GF-D8 (cell line): ENCODE results near the gene G2E3.
A peak's percentile ranks its signal among the peaks of the same experiment; 100 is the strongest.
"Not testable (repeated sequence)": the region's sequence is repeated elsewhere in the genome, so short reads cannot be mapped to it uniquely, and the experiment has no call there.

Source experiments
- DNase-seq: peaks from one replicate; lab custom pipeline; 2025; lab: John Stamatoyannopoulos, UW

G2E3 gene, protein sequence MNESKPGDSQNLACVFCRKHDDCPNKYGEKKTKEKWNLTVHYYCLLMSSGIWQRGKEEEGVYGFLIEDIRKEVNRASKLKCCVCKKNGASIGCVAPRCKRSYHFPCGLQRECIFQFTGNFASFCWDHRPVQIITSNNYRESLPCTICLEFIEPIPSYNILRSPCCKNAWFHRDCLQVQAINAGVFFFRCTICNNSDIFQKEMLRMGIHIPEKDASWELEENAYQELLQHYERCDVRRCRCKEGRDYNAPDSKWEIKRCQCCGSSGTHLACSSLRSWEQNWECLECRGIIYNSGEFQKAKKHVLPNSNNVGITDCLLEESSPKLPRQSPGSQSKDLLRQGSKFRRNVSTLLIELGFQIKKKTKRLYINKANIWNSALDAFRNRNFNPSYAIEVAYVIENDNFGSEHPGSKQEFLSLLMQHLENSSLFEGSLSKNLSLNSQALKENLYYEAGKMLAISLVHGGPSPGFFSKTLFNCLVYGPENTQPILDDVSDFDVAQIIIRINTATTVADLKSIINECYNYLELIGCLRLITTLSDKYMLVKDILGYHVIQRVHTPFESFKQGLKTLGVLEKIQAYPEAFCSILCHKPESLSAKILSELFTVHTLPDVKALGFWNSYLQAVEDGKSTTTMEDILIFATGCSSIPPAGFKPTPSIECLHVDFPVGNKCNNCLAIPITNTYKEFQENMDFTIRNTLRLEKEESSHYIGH

GRCh38 chr14:30558675-30559555, at the start of gene G2E3:
G2E3 (plus strand) TSS chr14:30559158; CDS start chr14:30581080, 21,922 bp downstream.
- DNase-seq = peak; percentile 63

- no peak for DNase-seq
These were observed 41.2 kb upstream of the G2E3 start for GRCh38 chr14:30517737-30518136.

- no peak for DNase-seq
These were observed 39.9 kb upstream of the G2E3 start for GRCh38 chr14:30518867-30519560.

- no peak for DNase-seq
These were observed 39.0 kb upstream of the G2E3 start for GRCh38 chr14:30519961-30520360.

DNA sequence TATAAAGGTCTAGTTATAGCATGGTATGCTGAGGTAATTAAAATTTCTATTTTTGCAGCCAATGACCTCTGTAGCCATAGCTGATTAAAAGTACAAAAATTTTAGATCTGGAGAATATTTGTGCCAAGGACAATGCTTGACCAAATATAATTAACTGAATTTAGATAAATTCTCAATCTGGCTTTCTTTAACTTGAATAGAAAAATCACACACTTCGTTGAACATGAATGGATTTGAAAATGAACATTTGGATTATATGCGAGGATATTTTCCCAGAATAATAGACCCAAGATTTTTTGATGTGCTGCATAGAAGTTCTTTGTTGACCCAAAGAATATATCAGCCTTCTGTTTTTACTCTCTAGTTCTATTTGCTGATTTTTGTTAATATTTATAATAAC, 38.4 kb upstream of the G2E3 start:
- no peak for DNase-seq

GRCh38 chr14:30521899-30522736, 36.8 kb upstream of the G2E3 start:
- no peak for DNase-seq

DNA sequence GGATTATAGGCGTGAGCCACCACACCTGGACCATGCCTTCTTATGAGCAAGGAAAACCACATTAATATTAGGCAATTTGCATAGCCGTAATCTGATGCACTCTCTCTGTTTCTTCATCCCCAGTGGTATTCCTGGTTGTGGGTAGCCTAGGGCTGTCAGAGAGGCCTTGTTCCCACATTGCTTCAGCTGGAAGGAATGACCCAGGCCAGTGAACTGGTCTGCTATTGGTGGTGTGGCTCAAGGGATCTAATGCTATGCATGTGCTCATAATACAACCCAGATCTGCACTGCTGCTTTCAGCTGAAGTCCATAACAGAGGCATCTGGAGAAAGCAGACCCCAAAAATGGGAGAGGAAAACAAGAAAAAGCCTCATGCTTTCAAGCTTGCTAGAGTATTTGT, 33.1 kb upstream of the G2E3 start:
- DNase-seq = no peak

DNA sequence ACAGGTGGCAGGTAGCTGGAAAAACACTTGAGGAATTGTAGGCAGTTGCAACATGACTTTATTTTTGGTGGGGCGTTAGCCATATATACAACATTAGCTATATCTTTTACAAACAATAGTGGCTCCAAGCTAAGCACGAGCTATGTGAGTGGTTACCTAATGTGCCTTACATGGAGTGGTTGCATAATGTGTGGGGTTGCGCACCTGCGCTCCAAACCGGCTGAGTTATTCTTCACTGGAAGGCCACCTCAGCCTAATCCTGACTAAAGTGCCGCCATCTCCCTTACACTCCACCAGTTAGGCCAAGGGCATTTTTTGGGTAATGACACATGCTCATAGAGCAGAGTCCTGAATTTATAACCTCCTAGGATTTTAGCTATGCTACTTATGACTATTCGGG, 31.8 kb upstream of the G2E3 start:
- no peak for DNase-seq

GRCh38 chr14:30528119-30528518, 30.8 kb upstream of the G2E3 start:
- no peak for DNase-seq

DNA sequence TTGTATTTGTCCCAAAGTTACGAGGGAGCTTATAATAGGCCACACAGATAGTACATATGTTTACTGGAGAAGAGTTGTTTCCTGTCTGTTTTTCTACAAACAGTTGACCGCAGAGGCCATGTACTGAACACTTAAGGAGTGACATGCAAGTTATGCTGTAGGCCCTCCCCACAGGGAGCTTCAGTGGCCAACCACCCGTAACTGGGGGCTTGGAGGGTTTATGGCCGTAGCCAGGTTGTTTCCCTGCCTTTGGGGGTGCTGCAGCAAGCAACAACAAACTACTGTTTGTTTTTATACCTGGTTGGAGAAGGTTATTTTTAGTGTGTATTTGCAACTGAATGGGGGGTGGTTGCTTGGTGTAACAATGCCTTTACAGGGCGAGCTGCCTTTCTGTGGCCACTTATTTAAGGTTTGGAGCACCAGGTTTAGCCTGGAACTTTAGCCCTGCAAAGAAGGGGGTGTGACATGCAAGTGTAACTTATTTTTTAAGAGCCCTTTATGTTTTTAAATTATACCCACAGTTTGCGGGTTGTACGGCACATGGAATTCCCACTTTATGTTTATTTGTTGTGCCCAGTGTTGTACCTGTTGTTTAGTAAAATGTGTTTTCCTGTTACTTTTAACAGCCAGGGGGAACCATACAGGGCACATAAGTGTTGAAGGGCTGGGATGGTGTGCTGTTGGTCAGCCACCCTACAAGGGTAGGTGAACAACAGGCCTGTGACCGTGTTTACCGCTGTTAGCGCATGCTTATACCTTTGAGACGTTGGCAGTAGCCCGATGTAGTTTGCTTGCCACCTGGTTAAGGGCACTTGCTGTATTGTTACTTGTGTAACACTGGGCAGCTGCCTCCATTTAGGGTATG, 29.9 kb upstream of the G2E3 start:
- no peak for DNase-seq

DNA sequence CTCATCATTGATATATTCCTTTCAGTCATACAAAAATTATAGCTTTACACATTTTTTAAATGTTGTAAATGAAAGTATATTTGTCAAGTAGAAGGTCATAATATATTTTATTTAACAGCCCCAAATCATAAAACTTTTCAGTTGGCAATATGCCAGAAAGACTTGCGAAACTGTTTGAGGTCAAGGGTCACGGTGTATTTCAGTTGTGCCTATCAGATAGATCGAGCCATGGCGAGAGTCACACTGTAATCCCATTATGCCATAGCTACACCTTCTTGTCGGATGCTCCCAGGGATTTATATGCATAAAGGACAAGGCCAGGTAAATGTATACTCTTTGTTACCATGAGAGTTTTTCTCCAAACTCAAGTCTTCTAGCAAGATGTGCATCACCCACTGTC, 26.7 kb upstream of the G2E3 start:
- DNase-seq = no peak

- DNase-seq = no peak
These were observed 25.8 kb upstream of the G2E3 start for GRCh38 chr14:30533126-30533525.

- DNase-seq = no peak
These were observed 17.6 kb upstream of the G2E3 start for GRCh38 chr14:30541318-30541717.

- not testable (repeated sequence) for DNase-seq
These were observed 12.2 kb upstream of the G2E3 start for GRCh38 chr14:30546735-30547134.

GRCh38 chr14:30547388-30548048, 11.4 kb upstream of the G2E3 start:
- no peak for DNase-seq

DNA sequence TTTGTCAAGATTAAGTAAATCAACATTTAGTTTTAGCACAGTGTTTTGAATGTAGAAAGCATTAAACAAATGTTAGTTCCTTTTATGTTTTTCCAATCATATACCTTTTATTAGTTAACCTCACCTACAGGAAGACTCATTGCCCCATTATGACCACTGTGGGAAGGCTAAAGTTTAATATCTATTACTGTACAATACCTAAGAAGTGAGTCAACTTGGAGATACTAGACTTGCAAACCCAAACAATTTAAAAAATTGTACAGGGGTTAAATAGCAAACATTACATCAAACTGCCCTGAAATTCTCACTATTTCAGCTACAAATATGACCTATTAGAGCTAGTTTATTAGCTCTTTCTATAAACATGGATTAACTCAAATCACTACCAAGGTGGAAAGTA, 8.6 kb upstream of the G2E3 start:
- DNase-seq = no peak

GRCh38 chr14:30551460-30551859, 7.5 kb upstream of the G2E3 start:
- no peak for DNase-seq

- no peak for DNase-seq
These were observed 5.5 kb upstream of the G2E3 start for GRCh38 chr14:30553311-30553989.

- no peak for DNase-seq
These were observed 640 bp upstream of the G2E3 start for GRCh38 chr14:30558362-30558674.
